Measurements from ENCODE around the gene CLASP2.
"Not testable (repeated sequence)": the region's sequence is repeated elsewhere in the genome, so short reads cannot be mapped to it uniquely, and the experiment has no call there.

CLASP2 gene

DNA sequence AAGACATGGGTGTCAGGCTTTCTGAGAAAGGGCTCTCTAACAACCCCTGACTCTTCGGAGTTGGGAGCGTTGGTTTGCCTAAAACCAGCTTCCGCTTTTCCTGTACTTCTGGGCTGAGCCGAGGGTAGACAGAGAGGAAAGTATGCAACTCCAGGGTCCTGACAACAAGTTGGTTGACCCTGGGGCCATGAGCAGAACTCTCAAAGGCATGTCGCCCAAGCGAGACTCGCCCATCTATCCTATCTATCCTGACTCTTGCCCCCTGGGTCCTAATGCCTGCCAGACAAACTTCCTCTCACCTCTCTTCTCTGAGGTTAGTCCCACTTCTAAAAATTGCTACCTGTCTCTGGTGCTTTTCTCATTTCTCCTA lies 270.8 kb downstream of the CLASP2 start:
- DNase-seq, result not testable (repeated sequence)
